Measurements from ENCODE around the gene ANKRD33.

- no peak for TF ChIP-seq CTCF (IDR thresholded peaks at IDR 0.05)
- TF ChIP-seq POLR2A (IDR thresholded peaks at IDR 0.05) = no peak
Measured at GRCh38 chr12:51896236-51896635, 8.3 kb downstream of the ANKRD33 start.
